Skeletal muscle cell (primary cell): ENCODE data around the gene SHISA6.

Experiments
- DNase-seq: peaks from one replicate; pipeline ENCODE4 v3.0.0-alpha.2; 2010; ENCODE audit warnings: low read depth
- H3K4me3 ChIP-seq: 2 replicates; pipeline ENCODE4 v1.5.1; 2011; ENCODE audit warnings: low read depth, mild to moderate bottlenecking, control low read depth, low read length, moderate library complexity

Gene SHISA6

GRCh38 chr17:11256877-11257276 is 15.9 kb downstream of the SHISA6 start:
- no peak for DNase-seq

DNA sequence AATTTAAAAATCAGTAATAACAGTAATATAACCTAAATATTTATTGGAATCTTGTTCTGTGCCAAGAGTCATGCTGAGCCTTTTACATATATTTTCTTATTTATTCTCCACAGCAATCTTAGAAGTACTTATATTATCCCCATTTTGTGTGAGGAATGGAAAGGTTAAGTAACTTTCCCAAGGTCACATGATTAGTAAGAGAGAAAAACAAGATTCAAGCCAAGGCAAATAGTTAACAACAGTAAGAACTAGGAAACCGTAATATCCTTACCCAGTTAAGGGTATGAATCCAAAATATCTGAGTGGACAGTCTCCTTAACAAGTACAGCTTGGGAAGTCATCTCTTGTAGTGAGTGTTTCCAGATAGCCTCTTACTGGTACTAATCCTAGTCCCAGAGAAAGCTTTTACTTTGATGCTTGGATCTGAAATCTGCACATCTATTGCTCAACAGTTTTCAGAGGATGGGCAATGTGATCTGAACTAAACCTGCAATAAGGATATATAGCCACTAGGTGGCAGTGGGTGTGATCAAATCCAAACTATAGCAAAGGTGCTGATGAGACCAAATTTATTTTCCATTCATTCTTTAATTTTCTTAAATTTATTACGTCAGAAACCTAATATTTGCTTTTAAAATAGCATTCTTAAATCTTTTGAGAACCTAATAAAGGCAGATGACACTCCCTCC is 23.3 kb downstream of the SHISA6 start:
- no peak for DNase-seq
- no peak overlapping the region for H3K4me3 ChIP-seq

More at GRCh38 chr17:11256877-11257276, 15.9 kb downstream of the SHISA6 start:
- H3K4me3 ChIP-seq = no peak overlapping the region

DNA sequence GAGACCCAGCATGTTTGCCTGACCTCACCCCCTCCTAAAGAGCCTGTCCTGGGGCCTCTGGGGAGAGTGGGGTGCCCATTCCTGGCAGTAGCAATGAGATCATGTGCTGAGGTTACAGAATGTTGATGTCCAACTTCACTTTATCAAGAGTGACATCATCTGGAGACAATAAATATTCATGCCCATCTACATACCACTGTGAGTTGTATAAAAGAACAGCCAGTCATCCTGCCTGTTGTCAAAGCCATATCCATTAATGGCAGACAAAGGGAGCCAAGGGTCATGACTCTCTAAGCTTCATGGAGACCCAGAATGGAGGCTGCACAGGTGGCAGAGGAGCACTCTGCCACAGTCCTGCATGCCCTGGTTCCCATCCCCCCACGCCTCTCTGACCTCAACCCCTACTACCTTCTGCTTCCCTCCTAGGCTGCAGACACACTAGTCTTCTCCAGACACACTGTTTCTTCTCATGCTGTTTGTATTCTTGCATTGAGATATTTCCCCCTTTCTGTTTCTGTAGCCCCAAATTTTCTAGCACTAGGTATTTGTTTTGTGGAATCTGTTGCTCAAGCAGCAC is 27.1 kb downstream of the SHISA6 start:
- DNase-seq = no peak
- H3K4me3 ChIP-seq = no peak overlapping the region

DNA sequence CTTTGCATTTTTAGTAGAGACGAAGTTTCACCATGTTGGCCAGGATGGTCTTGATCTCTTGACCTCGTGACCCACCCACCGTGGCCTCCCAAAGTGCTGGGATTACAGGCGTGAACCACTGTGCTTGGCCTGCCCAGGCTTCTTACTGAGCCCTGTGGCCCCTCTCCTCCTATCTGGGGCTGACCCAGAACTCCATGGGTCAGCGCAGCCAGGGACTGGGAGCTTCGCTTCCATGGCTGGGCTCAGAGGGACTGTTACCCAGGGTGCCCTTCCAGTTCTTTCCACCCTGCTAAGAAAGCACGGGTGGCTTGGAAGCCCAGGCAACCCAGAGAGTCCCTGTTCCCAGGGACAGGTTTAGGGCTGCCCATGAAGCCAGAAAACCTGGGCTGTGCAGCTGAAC is 28.2 kb downstream of the SHISA6 start:
- no peak overlapping the region for H3K4me3 ChIP-seq
- DNase-seq = no peak

- H3K4me3 ChIP-seq = no peak overlapping the region
- no peak for DNase-seq
Measured at GRCh38 chr17:11272191-11272590, 31.2 kb downstream of the SHISA6 start.

GRCh38 chr17:11273596-11273995 is 32.6 kb downstream of the SHISA6 start:
- DNase-seq = no peak
- no peak overlapping the region for H3K4me3 ChIP-seq

DNA sequence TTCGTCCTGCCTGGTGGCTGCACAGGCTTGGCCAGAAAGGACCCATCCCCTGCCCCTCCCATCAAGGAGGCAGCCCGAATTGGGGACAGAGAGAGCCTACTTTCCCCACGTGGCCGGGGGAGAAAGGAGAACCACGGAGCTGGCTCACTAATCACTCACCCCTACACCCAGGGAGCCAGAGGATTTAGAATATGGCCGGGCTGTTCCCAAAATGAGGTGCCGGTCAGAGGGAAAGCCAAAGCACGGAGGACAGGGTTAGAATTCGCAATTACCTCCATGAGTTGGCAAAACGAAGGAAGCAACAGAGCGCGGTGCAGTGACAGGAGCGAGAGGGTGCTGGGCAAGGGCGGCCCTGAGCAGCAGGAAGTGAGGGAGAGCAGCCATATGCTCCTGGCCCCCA is 33.1 kb downstream of the SHISA6 start:
- no peak overlapping the region for H3K4me3 ChIP-seq
- DNase-seq = no peak

DNA sequence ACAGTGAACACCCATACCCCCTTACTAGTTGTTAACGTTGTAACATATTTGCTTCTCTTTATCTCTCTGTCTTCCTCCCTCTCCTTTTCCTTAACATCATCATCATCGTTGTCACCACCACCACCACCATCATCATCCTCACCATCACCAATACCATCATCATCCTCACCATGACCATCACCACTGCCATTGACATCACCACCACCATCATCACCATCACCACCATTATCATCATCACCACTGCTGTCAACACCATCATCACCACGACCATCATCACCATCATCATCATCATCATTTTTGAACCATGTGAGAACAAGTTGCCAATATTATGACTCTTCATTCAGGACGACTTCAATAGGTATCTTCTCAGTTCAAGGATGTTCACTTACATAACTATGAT is 35.5 kb downstream of the SHISA6 start:
- no peak overlapping the region for H3K4me3 ChIP-seq
- DNase-seq = no peak

DNA sequence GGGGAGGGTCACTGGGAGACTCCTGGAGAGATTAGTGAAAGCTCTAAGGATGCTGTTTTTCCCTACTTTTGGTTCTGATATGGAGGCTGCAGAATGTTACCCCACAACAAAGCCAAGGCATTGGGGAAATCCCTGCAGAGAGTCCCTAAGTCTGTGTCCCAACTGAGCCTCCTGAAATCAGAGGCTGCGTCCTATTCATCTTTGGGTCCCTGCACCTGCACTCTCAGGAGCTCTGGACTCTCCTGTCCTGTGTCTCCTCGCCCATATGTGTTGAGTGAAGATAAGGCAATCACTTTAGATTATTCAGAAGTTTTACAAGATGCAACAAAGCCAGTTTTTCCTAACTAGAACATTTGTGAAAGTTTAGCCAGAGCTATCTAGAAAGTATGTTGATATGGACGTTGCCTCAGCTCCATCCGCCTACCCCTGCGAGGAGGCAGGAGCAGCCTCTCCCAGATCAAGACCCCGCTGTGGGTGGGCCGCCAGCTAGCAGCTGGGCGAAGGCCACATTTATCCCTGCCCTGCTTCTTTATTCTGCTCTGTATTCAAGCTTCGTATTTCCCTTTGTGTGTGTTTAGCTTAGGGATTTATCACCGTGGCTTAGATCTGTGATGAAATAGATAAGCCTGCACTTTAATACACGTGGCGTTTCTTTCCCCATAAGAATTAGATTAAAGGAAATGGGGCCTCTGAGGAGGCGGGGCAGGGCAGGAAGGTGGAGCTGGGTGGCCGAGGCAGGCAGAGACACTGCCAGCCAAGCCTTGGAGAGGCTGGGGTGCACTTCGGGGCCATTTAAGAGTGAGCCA is 37.4 kb downstream of the SHISA6 start:
- DNase-seq = no peak
- H3K4me3 ChIP-seq = no peak overlapping the region

DNA sequence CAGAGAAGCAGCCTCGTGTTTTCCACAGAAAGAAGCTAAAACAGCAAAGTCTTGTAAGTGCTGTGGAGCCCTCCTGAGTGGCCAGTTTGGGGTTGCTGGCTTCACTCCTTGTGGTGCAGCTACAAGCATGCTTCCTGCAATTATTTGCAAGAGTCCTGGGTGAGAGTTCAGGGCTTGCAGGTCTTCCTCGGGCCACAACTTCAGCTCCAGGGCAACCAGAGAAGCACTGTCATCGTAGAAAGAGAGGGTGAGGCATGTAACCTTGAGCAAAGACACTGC is 37.9 kb downstream of the SHISA6 start:
- DNase-seq = no peak
- no peak overlapping the region for H3K4me3 ChIP-seq

DNA sequence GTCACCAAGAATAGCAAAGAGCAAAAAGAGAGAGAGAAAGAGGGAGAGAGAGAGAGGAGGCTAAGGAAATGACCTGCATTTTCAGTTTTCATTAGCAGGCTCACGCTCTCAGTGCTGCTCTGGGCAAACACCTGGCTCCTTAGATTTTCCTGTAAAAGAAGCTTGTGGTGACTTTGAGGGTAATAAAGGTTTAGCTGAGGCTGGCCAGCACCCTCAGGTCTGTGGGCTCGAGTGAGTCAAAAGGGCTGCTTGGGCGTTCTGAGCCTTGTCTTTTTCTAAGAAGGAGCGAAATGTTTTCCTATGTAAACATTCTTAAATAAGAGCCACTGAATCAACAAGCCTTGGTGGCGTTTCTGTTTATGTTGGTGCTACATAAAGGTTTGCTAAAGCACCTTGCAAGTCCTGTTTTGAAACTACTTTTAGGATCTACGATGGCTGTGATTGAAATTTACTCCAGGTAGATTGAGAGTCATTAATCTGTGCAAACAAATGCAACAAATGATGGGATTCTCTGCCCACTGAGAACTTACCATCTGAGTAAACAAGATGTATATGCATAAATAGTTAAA is 38.8 kb downstream of the SHISA6 start:
- no peak for DNase-seq
- no peak overlapping the region for H3K4me3 ChIP-seq

DNA sequence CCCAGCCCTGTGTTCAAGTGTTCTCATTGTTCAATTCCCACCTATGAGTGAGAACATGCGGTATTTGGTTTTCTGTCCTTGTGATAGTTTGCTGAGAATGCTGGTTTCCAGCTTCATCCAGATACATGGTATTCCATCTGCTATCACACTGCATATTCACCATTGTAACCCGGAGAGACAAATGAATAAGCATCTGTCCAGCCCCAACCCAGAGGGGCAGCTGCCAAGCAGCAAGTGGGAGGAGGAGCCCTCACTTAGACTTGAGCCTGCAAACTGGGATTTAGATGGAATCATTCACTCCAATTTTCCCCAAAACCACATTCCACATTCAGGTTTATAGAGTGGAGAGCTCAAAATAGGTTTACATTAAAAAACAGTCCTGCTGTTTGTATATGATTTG is 41.6 kb downstream of the SHISA6 start:
- DNase-seq = no peak
- no peak overlapping the region for H3K4me3 ChIP-seq

GRCh38 chr17:11284811-11285210 is 43.8 kb downstream of the SHISA6 start:
- no peak for DNase-seq

GRCh38 chr17:11285946-11286345 is 44.9 kb downstream of the SHISA6 start:
- no peak overlapping the region for H3K4me3 ChIP-seq
- DNase-seq = no peak

More at GRCh38 chr17:11284811-11285210, 43.8 kb downstream of the SHISA6 start:
- no peak overlapping the region for H3K4me3 ChIP-seq

DNA sequence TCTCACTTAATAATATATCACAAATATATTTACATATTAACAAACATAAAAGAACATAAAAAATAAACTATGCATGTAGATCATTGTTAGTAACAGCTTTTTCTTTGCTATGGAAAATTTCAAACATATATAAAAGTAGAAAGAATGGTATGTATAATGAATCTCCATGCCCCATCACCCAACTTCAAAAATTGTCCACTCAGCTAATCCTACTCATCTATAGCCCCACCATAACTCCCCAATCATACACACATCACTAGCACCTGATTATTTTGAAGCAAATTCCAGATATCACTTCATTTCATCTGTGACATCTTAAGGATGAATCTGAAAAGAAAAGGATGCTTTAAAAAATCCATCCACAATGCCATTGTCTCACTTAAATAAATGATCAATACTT is 46.8 kb downstream of the SHISA6 start:
- no peak overlapping the region for H3K4me3 ChIP-seq
- DNase-seq = no peak

GRCh38 chr17:11290814-11291213 is 49.8 kb downstream of the SHISA6 start:
- no peak overlapping the region for H3K4me3 ChIP-seq
- DNase-seq = no peak

DNA sequence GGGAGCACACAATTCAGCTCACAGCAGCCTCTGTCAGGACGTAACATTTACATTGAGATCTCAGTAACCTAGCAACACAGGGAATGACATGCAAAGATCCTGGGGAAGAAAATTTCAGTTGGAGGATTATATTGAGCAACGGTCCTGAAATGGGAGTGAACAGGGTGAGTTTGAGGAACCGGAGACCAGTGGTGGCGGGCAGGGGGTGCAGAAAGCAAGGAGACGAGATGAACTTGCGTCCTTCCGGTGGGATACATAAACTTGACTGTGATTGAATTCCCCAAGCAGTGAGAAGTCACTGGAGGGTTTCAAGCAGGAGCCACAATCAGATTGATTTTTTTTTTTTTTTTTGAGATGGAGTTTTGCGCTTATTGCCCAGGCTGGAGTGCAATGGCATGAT is 51.5 kb downstream of the SHISA6 start:
- DNase-seq = no peak
- H3K4me3 ChIP-seq = no peak overlapping the region

DNA sequence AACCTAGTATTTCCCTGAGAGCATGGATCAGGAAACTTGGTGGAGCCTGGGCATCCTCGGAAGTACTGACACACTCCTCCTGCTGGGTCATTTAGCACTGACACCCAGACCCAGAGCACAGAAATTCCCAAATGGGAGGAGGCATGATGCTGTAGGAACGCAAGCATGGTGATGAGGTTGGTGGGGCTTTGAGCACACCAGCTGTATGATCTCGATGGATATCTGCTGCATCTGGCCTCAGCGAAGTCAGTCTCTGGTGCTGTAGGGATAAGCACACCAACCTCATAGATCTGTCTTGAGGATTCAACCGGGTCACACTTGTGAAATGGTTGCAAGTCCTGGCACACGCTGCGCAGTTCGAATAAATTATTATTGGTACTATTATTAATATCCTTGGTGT is 52.5 kb downstream of the SHISA6 start:
- no peak for DNase-seq
- no peak overlapping the region for H3K4me3 ChIP-seq

GRCh38 chr17:11294826-11295225 is 53.8 kb downstream of the SHISA6 start:
- no peak overlapping the region for H3K4me3 ChIP-seq
- no peak for DNase-seq

DNA sequence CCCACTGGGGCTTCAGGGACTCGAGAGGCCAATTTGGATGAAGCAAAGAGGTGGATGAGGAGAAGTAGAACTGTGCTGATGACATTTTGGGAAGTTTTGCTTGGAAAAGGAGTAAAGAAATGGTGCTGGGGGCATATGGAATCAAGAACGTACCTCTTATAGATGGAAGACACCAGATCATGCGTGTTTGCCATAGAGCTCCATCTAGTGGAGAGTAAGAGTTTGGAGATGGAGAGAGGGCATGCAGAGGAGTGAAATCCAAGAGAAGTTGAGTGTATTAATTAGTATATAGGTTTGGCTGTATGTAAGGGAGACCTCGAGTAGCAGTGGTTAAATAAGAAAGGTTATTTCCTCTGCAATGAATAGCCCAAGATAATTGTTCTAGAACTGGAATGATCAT is 56.0 kb downstream of the SHISA6 start:
- DNase-seq = no peak
- H3K4me3 ChIP-seq = no peak overlapping the region

DNA sequence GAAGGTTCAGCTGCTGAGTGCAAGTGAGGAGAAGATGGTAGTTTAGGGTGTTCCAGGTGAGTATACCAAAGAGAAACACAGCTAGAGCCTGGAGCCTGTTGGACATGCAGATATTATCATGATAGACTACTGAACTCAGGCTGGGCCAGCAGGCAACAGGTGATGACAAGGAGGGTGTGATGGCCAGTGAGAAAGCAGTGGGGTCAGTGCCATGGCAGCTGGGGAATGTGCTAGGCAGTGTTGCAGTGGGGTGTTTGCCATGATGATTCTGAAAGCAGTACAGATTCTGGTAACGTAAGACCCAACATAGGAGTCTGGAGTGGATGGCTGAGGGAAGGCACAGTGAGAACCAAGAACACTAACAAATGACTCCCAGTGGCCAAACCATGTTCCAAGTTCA is 57.4 kb downstream of the SHISA6 start:
- H3K4me3 ChIP-seq = no peak overlapping the region
- DNase-seq = no peak
